ENCODE data around the gene FHOD3.

FHOD3 gene

GRCh38 chr18:36468161-36468560 lies 170.6 kb downstream of the FHOD3 start:
- Histone ChIP-seq H3K4me3 (ENCODE audit: low read length) (no peak overlapping the region), H3K9me2 (replicated peaks; ENCODE audit: insufficient read depth, low read length) (no peaks in the 10 kb centered on the region), H3K36me3 (replicated peaks; ENCODE audit: insufficient read depth, low read length) (no peaks in the 10 kb centered on the region), H3K9ac (ENCODE audit: low read length) (no peak overlapping the region), H3K27me3 (replicated peaks; ENCODE audit: insufficient read depth, low read length) (no peaks in the 10 kb centered on the region), H3K27ac (ENCODE audit: low read length) (no peak overlapping the region), H3K9me3 (replicated peaks; ENCODE audit: insufficient read depth, low read length) (no peaks in the 10 kb centered on the region), H3K4me2 (ENCODE audit: low read depth, low read length) (no peak overlapping the region), H4K20me1 (ENCODE audit: insufficient read depth, low read length) (no peaks in the 10 kb centered on the region), H3F3A (ENCODE audit: insufficient read depth, low read length) (no peaks in the 10 kb centered on the region), H2AFZ (ENCODE audit: low read length) (no peak overlapping the region), H3K79me2 (ENCODE audit: low read length) (no peaks in the 10 kb centered on the region), H3K4me1 (ENCODE audit: low read length) (no peaks in the 10 kb centered on the region)
- no peak for DNase-seq
- TF ChIP-seq EZH2phosphoT487 (IDR thresholded peaks at IDR 0.05; ENCODE audit: low read length), result no peak
- TF ChIP-seq EZH2 (optimal IDR thresholded peaks at IDR 0.05; ENCODE audit: low read depth, low read length), result no peak
- TF ChIP-seq, protein P1, sequence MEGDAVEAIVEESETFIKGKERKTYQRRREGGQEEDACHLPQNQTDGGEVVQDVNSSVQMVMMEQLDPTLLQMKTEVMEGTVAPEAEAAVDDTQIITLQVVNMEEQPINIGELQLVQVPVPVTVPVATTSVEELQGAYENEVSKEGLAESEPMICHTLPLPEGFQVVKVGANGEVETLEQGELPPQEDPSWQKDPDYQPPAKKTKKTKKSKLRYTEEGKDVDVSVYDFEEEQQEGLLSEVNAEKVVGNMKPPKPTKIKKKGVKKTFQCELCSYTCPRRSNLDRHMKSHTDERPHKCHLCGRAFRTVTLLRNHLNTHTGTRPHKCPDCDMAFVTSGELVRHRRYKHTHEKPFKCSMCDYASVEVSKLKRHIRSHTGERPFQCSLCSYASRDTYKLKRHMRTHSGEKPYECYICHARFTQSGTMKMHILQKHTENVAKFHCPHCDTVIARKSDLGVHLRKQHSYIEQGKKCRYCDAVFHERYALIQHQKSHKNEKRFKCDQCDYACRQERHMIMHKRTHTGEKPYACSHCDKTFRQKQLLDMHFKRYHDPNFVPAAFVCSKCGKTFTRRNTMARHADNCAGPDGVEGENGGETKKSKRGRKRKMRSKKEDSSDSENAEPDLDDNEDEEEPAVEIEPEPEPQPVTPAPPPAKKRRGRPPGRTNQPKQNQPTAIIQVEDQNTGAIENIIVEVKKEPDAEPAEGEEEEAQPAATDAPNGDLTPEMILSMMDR (IDR thresholded peaks at IDR 0.05; ENCODE audit: low read length), result no peak

GRCh38 chr18:36469461-36469860 lies 171.9 kb downstream of the FHOD3 start:
- no peak overlapping the region for H3K4me2 ChIP-seq (ENCODE audit: low read depth, low read length)
- H3K27ac ChIP-seq (ENCODE audit: low read length), result no peak overlapping the region
- no peak overlapping the region for H2AFZ ChIP-seq (ENCODE audit: low read length)
- peaks cover 6% of the 10 kb centered on the region; the same call in 1 of the 2 replicates for H3K4me1 ChIP-seq (ENCODE audit: low read length)
- TF ChIP-seq EZH2phosphoT487 (IDR thresholded peaks at IDR 0.05; ENCODE audit: low read length) (no peak), EZH2 (optimal IDR thresholded peaks at IDR 0.05; ENCODE audit: low read depth, low read length) (no peak)
- TF ChIP-seq, protein P1 (IDR thresholded peaks at IDR 0.05; ENCODE audit: low read length), result no peak
- H4K20me1 ChIP-seq (ENCODE audit: insufficient read depth, low read length), result no peaks in the 10 kb centered on the region
- H3K27me3 ChIP-seq (replicated peaks; ENCODE audit: insufficient read depth, low read length), result no peaks in the 10 kb centered on the region
- H3K9me3 ChIP-seq (replicated peaks; ENCODE audit: insufficient read depth, low read length), result no peaks in the 10 kb centered on the region
- no peak overlapping the region for H3K4me3 ChIP-seq (ENCODE audit: low read length)
- H3K9ac ChIP-seq (ENCODE audit: low read length), result no peak overlapping the region
- no peaks in the 10 kb centered on the region for H3K79me2 ChIP-seq (ENCODE audit: low read length)
- H3K9me2 ChIP-seq (replicated peaks; ENCODE audit: insufficient read depth, low read length), result no peaks in the 10 kb centered on the region
- H3K36me3 ChIP-seq (replicated peaks; ENCODE audit: insufficient read depth, low read length), result no peaks in the 10 kb centered on the region
- DNase-seq, result no peak
- H3F3A ChIP-seq (ENCODE audit: insufficient read depth, low read length), result no peaks in the 10 kb centered on the region

GRCh38 chr18:36470896-36471295 lies 173.4 kb downstream of the FHOD3 start:
- Histone ChIP-seq H3K9ac (ENCODE audit: low read length) (no peak overlapping the region), H3K79me2 (ENCODE audit: low read length) (no peaks in the 10 kb centered on the region), H3K4me3 (ENCODE audit: low read length) (no peak overlapping the region), H2AFZ (ENCODE audit: low read length) (no peak overlapping the region), H3K9me2 (replicated peaks; ENCODE audit: insufficient read depth, low read length) (no peaks in the 10 kb centered on the region), H3K27ac (ENCODE audit: low read length) (no peak overlapping the region), H3K4me2 (ENCODE audit: low read depth, low read length) (no peak overlapping the region), H3F3A (ENCODE audit: insufficient read depth, low read length) (no peaks in the 10 kb centered on the region), H3K36me3 (replicated peaks; ENCODE audit: insufficient read depth, low read length) (no peaks in the 10 kb centered on the region), H3K9me3 (replicated peaks; ENCODE audit: insufficient read depth, low read length) (no peaks in the 10 kb centered on the region), H3K4me1 (ENCODE audit: low read length) (peaks cover 6% of the 10 kb centered on the region; the same call in 1 of the 2 replicates), H3K27me3 (replicated peaks; ENCODE audit: insufficient read depth, low read length) (no peaks in the 10 kb centered on the region), H4K20me1 (ENCODE audit: insufficient read depth, low read length) (no peaks in the 10 kb centered on the region)
- TF ChIP-seq EZH2phosphoT487 (IDR thresholded peaks at IDR 0.05; ENCODE audit: low read length) (no peak), EZH2 (optimal IDR thresholded peaks at IDR 0.05; ENCODE audit: low read depth, low read length) (no peak)
- TF ChIP-seq, protein P1 (IDR thresholded peaks at IDR 0.05; ENCODE audit: low read length), result no peak
- no peak for DNase-seq

All from MM.1S (cell line).